Trophoblast cell (in vitro differentiated cells and primary cell): ENCODE results near the gene CARD9.

ENCODE experiments used
- DNase-seq, 2 donors: peaks; one replicate each; pipeline ENCODE4 v3.0.0-alpha.2; 2016
- H2AFZ ChIP-seq: 2 replicates; pipeline ENCODE4 v1.6.1; 2013; ENCODE audit warnings: low read length, moderate library complexity, mild to moderate bottlenecking; ENCODE audit not compliant: insufficient read depth, poor library complexity
- H2AK5ac ChIP-seq: 2 replicates; pipeline ENCODE4 v1.6.1; 2013; ENCODE audit warnings: mild to moderate bottlenecking, low read length
- H2BK120ac ChIP-seq: 2 replicates; pipeline ENCODE4 v1.6.1; 2013; ENCODE audit warnings: low read length, mild to moderate bottlenecking, moderate library complexity; ENCODE audit not compliant: insufficient read depth, poor library complexity
- H2BK12ac ChIP-seq: 2 replicates; pipeline ENCODE4 v1.6.1; 2013; ENCODE audit warnings: mild to moderate bottlenecking, low read length, moderate library complexity
- H2BK5ac ChIP-seq: 2 replicates; pipeline ENCODE4 v1.6.1; 2013; ENCODE audit warnings: low read length, low read depth, moderate library complexity, mild to moderate bottlenecking; ENCODE audit not compliant: poor library complexity
- H3K14ac ChIP-seq: 2 replicates; pipeline ENCODE4 v1.6.1; 2013; ENCODE audit warnings: mild to moderate bottlenecking, low read length
- H3K18ac ChIP-seq: 2 replicates; pipeline ENCODE4 v1.6.1; 2013; ENCODE audit warnings: mild to moderate bottlenecking, low read length
- H3K23ac ChIP-seq: 2 replicates; pipeline ENCODE4 v1.6.1; 2013; ENCODE audit warnings: low read length
- H3K27ac ChIP-seq: 2 replicates; pipeline ENCODE4 v1.5.1; 2013; ENCODE audit warnings: low read depth, mild to moderate bottlenecking, inconsistent platforms, low read length, moderate library complexity
- H3K27me3 ChIP-seq: 2 replicates; pipeline ENCODE4 v1.6.1; 2013; ENCODE audit warnings: inconsistent platforms, mild to moderate bottlenecking, low read length, moderate library complexity; ENCODE audit not compliant: insufficient read depth
- H3K36me3 ChIP-seq, 2 experiments: 1 replicate in 1 of 2; 2 replicates in 1 of 2; pipeline ENCODE4 v1.6.1; 2013; ENCODE audit warnings: low read length in 2 of 2, mild to moderate bottlenecking in 2 of 2, moderate library complexity in 1 of 2; ENCODE audit not compliant: insufficient read depth in 2 of 2, control insufficient read depth in 1 of 2
- H3K4ac ChIP-seq: 2 replicates; pipeline ENCODE4 v1.6.1; 2013; ENCODE audit warnings: low read depth, mild to moderate bottlenecking, low read length, moderate library complexity
- H3K4me1 ChIP-seq, 2 experiments: 1 replicate in 1 of 2; 2 replicates in 1 of 2; pipeline ENCODE4 v1.6.1; 2013; ENCODE audit warnings: low read length in 2 of 2, mild to moderate bottlenecking in 2 of 2, moderate library complexity in 1 of 2; ENCODE audit not compliant: insufficient read depth in 2 of 2, control insufficient read depth in 1 of 2
- H3K4me2 ChIP-seq: 2 replicates; pipeline ENCODE4 v1.6.1; 2013; ENCODE audit warnings: inconsistent platforms, mild to moderate bottlenecking, low read length, moderate library complexity
- H3K4me3 ChIP-seq: 2 replicates; pipeline ENCODE4 v1.5.1; 2013; ENCODE audit warnings: mild to moderate bottlenecking, low read depth, low read length, inconsistent platforms
- H3K79me1 ChIP-seq: one replicate; pipeline ENCODE4 v1.6.1; 2013; ENCODE audit warnings: low read length
- H3K79me2 ChIP-seq: 2 replicates; pipeline ENCODE4 v1.6.1; 2013; ENCODE audit warnings: low read length, mild to moderate bottlenecking; ENCODE audit not compliant: control insufficient read depth, insufficient read depth, poor library complexity
- H3K9ac ChIP-seq: 2 replicates; pipeline ENCODE4 v1.6.1; 2013; ENCODE audit warnings: mild to moderate bottlenecking, low read length
- H3K9me3 ChIP-seq: 2 replicates; pipeline ENCODE4 v1.6.1; 2013; ENCODE audit warnings: low read depth, mild to moderate bottlenecking, control low read depth, inconsistent platforms, low read length; ENCODE audit not compliant: insufficient read depth
- H4K12ac ChIP-seq: 2 replicates; pipeline ENCODE4 v1.6.1; 2013; ENCODE audit warnings: low read depth, mild to moderate bottlenecking, low read length, moderate library complexity
- H4K8ac ChIP-seq: 2 replicates; pipeline ENCODE4 v1.6.1; 2013; ENCODE audit warnings: low read depth, mild to moderate bottlenecking, low read length, moderate library complexity
- H4K91ac ChIP-seq: one replicate; pipeline ENCODE4 v1.6.1; 2013; ENCODE audit warnings: low read depth, mild to moderate bottlenecking, low read length, moderate library complexity
- WGBS: extraction: QIAGEN DNeasy Blood & Tissue Kit; methylation state at CpG from one replicate; pipeline ENCODE4 v1.1.7; 2013; ENCODE audit warnings: missing lambda C conversion rate; ENCODE audit not compliant: insufficient read length, insufficient coverage; ENCODE audit errors: extremely low coverage; 5-methylcytosine and 5-hydroxymethylcytosine counted together

Gene CARD9

GRCh38 chr9:136364942-136365774, 8.3 kb downstream of the CARD9 start:
- Histone ChIP-seq H3K79me1 (peaks cover 3% of the 10 kb centered on the region), H3K36me3 (no peaks in the 10 kb centered on the region), H3K4ac (no peak overlapping the region), H3K4me2 (no peak overlapping the region), H2BK120ac (no peak overlapping the region), H4K12ac (no peak overlapping the region), H2BK12ac (no peak overlapping the region), H3K27me3 (no peaks in the 10 kb centered on the region), H3K18ac (no peak overlapping the region), H3K9ac (no peak overlapping the region), H3K4me3 (no peak overlapping the region), H3K4me1 (peaks cover 8 to 14% of the 10 kb centered on the region in 2 experiments), H4K91ac (no peak overlapping the region), H2AK5ac (no peak overlapping the region), H3K27ac (no peak overlapping the region), H2BK5ac (no peak overlapping the region), H4K8ac (no peak overlapping the region), H3K14ac (no peak overlapping the region), H3K23ac (no peak overlapping the region), H2AFZ (no peak overlapping the region), H3K9me3 (no peaks in the 10 kb centered on the region), H3K79me2 (peaks cover 2% of the 10 kb centered on the region)
- DNase-seq, result no peak
- no CpG with 5 or more reads among the region's 31 CpGs for WGBS

- no CpG with 5 or more reads among the region's 54 CpGs for WGBS
- H3K18ac ChIP-seq, result no peak overlapping the region
Measured at GRCh38 chr9:136363949-136364748, 9.3 kb downstream of the CARD9 start.

GRCh38 chr9:136363106-136363948, 10.1 kb downstream of the CARD9 start, which contains the start of gene DNLZ:
Gene DNLZ (minus strand): TSS chr9:136363744. CDS start chr9:136363714, 30 bp downstream.
- Histone ChIP-seq H4K91ac (peak within 1 kb of the TSS; percentile 93), H3K9me3 (no peaks in the 10 kb centered on the region), H2AK5ac (peak within 1 kb of the TSS; percentile 33), H3K14ac (peak within 1 kb of the TSS; percentile 70), H2AFZ (peak within 1 kb of the TSS; percentile 32), H2BK5ac (peak within 1 kb of the TSS; percentile 7), H2BK120ac (peak within 1 kb of the TSS; percentile 28), H4K12ac (peak within 1 kb of the TSS; percentile 71), H2BK12ac (no peak within 1 kb of the TSS), H3K27ac (peak within 1 kb of the TSS; percentile 65), H3K23ac (no peak within 1 kb of the TSS), H3K4me2 (peak within 1 kb of the TSS; percentile 64), H3K4ac (peak within 1 kb of the TSS; percentile 20), H3K79me2 (peaks cover 2% of the 10 kb centered on the region), H3K27me3 (no peaks in the 10 kb centered on the region), H3K36me3 (no peaks in the 10 kb centered on the region), H3K4me3 (peak within 1 kb of the TSS; percentile 94), H3K4me1 (peaks cover 8 to 14% of the 10 kb centered on the region in 2 experiments), H3K79me1 (peaks cover 3% of the 10 kb centered on the region), H3K18ac (peak within 1 kb of the TSS; percentile 42), H4K8ac (peak within 1 kb of the TSS; percentile 85), H3K9ac (peak within 1 kb of the TSS; percentile 90)
- WGBS, result no CpG with 5 or more reads among the region's 97 CpGs
- peak; percentile 91 to 93 for DNase-seq

More at GRCh38 chr9:136363949-136364748, 9.3 kb downstream of the CARD9 start:
- Histone ChIP-seq H3K79me2 (peaks cover 2% of the 10 kb centered on the region), H3K27ac (no peak overlapping the region), H2BK120ac (no peak overlapping the region), H3K23ac (no peak overlapping the region), H3K9me3 (no peaks in the 10 kb centered on the region), H2AFZ (no peak overlapping the region), H3K4me1 (peaks cover 8 to 14% of the 10 kb centered on the region in 2 experiments), H3K36me3 (no peaks in the 10 kb centered on the region), H4K91ac (no peak overlapping the region), H3K27me3 (no peaks in the 10 kb centered on the region), H3K9ac (no peak overlapping the region), H3K4ac (no peak overlapping the region), H4K12ac (no peak overlapping the region), H3K4me2 (peak overlapping the region; percentile 50), H2BK5ac (no peak overlapping the region), H2BK12ac (no peak overlapping the region), H4K8ac (no peak overlapping the region), H3K14ac (no peak overlapping the region), H2AK5ac (no peak overlapping the region), H3K4me3 (no peak overlapping the region), H3K79me1 (peaks cover 3% of the 10 kb centered on the region)
- DNase-seq, result no peak

GRCh38 chr9:136362450-136362784, 11.1 kb downstream of the CARD9 start:
- WGBS, result no CpG with 5 or more reads among the region's 6 CpGs
- Histone ChIP-seq H4K91ac (no peak overlapping the region), H3K27me3 (no peaks in the 10 kb centered on the region), H3K4me1 (peaks cover 8 to 14% of the 10 kb centered on the region in 2 experiments), H4K12ac (no peak overlapping the region), H2AFZ (no peak overlapping the region), H2BK120ac (no peak overlapping the region), H3K18ac (no peak overlapping the region), H3K14ac (no peak overlapping the region), H3K4me2 (no peak overlapping the region), H2BK5ac (no peak overlapping the region), H3K9ac (no peak overlapping the region), H3K79me2 (peaks cover 2% of the 10 kb centered on the region), H2BK12ac (no peak overlapping the region), H3K23ac (no peak overlapping the region), H4K8ac (no peak overlapping the region), H3K27ac (no peak overlapping the region), H3K4ac (no peak overlapping the region), H2AK5ac (no peak overlapping the region), H3K36me3 (peaks cover 8% of the 10 kb centered on the region in 2 experiments), H3K4me3 (no peak overlapping the region), H3K79me1 (peaks cover 3% of the 10 kb centered on the region), H3K9me3 (no peaks in the 10 kb centered on the region)
- no peak for DNase-seq
